Activated T-cell treated with anti-CD3 and anti-CD28 coated beads, Interleukin-2, amount 50 U/mL, for 4 hours (primary cell): Measurements from ENCODE around the gene BCL11B. TPM values are rescaled to one million over a fixed set of nuclear protein-coding genes. Genes with fewer than 3 reads are reported as not detected.

Experiments used
- ATAC-seq, 2 donors: fragments of 200-7000 bp; cut with Tn5 transposase; one replicate each; pipeline ENCODE4 v1.10.0; 2021
- DNase-seq: peaks from one replicate; pipeline ENCODE4 v3.0.0-alpha.2; 2020
- H3K27me3 Mint-ChIP-seq: one replicate; pipeline ENCODE4 v1.8.0; 2021; ENCODE audit warnings: low read depth, mixed read lengths
- H3K36me3 Mint-ChIP-seq: one replicate; pipeline ENCODE4 v1.8.0; 2022; ENCODE audit warnings: mixed read lengths; ENCODE audit not compliant: insufficient read depth
- H3K4me1 Mint-ChIP-seq: one replicate; pipeline ENCODE4 v1.8.0; 2021; ENCODE audit warnings: low read depth, mixed read lengths
- H3K4me3 Mint-ChIP-seq: one replicate; pipeline ENCODE4 v1.8.0; 2021; ENCODE audit warnings: mild to moderate bottlenecking, moderate library complexity, mixed read lengths
- H3K9me3 Mint-ChIP-seq: one replicate; pipeline ENCODE4 v1.8.0; 2021; ENCODE audit warnings: mixed read lengths
- total RNA-seq, 3 donors: library from RNA; stranded (reverse); gene quantifications; one replicate each; pipeline ENCODE4 v1.2.1, GENCODE V29; 2021

Gene BCL11B
- total RNA-seq, 3 donors from 2014 or later, result 54.6 to 64.6 (median 62.4) TPM

DNA sequence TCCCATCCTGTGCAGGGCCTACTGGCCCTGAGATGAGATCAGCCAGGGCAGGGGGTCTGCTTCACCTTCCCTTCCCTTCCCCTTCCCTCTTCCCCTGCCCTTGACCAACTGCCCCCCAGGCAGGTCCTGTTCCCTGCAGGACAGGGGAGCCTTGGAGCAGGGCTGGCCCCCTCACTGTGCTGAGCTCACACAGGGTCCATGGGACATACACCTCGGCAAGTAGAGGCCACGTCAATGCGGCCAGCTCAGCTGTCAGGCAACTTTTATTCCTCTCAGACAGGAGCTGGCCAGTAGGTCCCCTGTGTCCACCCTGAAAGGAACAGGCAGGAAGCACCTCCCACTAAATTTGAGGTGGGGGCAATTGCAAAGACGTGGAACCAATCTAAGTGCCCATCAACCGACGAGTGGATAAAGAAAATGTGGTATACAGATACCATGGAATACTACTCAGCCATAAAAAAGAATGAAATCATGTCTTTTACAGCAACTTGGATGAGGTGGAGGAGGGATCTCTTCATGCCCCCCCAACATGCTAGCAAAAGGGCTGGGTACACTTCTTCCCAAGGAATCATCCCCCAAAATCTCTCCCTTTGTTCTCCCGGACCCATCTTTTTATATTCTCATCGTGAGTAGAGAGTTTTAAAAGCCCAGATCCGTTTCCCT is 148.7 kb downstream of the BCL11B start:
- peaks cover 8% of the 10 kb centered on the region for H3K4me1 Mint-ChIP-seq
- H3K4me3 Mint-ChIP-seq, result no peak overlapping the region
- ATAC-seq (no peak), DNase-seq (no peak)
- no peaks in the 10 kb centered on the region for H3K36me3 Mint-ChIP-seq
- no peaks in the 10 kb centered on the region for H3K9me3 Mint-ChIP-seq
- H3K27me3 Mint-ChIP-seq, result peaks cover 3% of the 10 kb centered on the region

DNA sequence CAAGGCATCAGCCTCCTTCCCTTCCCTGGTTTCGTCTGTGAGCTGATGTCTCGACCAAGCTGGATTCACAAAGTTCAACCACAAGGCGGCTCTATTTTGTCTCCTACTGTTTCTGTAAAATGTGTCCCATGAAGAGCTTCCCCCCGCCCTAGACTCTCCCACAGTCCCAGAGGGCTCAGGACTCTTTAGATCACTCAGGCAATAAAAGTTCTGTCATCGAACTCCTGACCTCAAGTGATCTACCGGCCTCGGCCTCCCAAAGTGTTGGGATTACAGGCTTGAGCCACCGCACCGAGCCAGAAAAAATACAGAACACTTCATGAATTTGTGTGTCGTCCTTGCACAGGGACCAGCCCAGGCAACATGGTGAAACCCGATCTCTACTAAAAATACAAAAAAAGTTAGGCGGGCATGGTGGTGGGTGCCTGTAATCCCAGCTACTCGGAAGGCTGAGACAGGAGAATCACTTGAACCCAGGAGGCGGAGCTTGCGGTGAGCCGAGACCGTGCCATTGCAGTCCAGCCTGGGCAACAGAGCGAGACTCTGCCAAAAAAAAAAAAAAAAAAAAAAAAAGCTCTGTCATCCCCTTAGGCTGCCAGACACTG is 149.4 kb downstream of the BCL11B start:
- Mint-ChIP-seq H3K36me3 (no peaks in the 10 kb centered on the region), H3K4me1 (peaks cover 10% of the 10 kb centered on the region), H3K4me3 (no peak overlapping the region), H3K9me3 (no peaks in the 10 kb centered on the region), H3K27me3 (peaks cover 3% of the 10 kb centered on the region)
- ATAC-seq (no peak), DNase-seq (no peak)

- Mint-ChIP-seq H3K4me3 (no peak overlapping the region), H3K36me3 (no peaks in the 10 kb centered on the region), H3K27me3 (peaks cover 3% of the 10 kb centered on the region), H3K9me3 (no peaks in the 10 kb centered on the region), H3K4me1 (peaks cover 10% of the 10 kb centered on the region)
- DNase-seq (no peak), ATAC-seq (no peak)
Measured at GRCh38 chr14:99121319-99121875, 150.6 kb downstream of the BCL11B start.

- Mint-ChIP-seq H3K9me3 (no peaks in the 10 kb centered on the region), H3K27me3 (peaks cover 3% of the 10 kb centered on the region), H3K36me3 (no peaks in the 10 kb centered on the region), H3K4me3 (no peak overlapping the region), H3K4me1 (peaks cover 10% of the 10 kb centered on the region)
- ATAC-seq, result no peak
- DNase-seq, result no peak
Measured at GRCh38 chr14:99120526-99121318, 151.3 kb downstream of the BCL11B start.

DNA sequence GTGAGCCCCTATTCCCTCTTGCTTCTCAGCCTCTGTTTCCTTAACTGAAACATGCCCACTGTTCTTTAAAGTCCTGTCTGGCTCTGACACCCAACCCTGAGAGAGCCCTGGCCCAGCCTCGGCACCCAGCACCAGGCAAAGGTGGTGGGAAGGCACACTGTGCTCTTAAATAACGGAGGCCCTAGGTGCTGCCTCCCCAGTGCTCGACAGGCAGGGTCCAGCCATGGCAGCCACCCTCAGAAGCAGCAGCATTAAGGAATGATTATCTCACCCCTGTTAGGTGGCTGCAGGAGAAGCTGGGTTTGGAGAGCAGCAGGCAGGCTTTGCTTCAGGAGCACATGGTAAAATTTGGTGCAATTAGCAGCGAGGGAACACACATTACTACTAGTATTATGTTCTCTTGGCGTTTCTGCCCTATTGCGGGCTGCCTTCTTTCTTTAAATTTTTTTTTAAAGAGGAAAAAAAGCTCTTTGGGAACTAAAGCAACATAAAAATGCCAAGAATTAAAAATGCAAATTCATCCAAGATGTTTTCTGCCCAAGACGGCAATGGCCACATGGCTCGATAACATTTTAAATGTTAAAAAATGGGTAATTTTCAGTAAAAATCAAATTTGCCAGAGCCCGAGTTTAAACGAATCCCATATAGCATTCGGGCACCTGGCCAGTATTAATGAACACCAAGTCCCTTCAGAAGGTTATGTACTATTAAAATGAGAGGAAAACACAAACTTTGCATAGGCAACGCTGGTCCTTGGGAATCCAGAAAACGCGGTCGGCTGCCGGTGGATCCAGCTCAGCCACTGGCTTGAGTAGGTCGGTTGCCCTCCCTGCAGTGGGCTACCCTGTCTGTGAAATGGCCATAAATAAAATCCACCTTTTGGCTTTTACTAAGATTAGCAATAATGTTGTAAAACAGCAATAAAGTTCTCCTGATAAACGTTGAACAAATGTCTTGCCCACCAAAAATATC is 152.2 kb downstream of the BCL11B start:
- peaks cover 3% of the 10 kb centered on the region for H3K27me3 Mint-ChIP-seq
- peaks cover 7% of the 10 kb centered on the region for H3K4me1 Mint-ChIP-seq
- ATAC-seq (no peak), DNase-seq (no peak)
- H3K36me3 Mint-ChIP-seq, result no peaks in the 10 kb centered on the region
- no peak overlapping the region for H3K4me3 Mint-ChIP-seq
- no peaks in the 10 kb centered on the region for H3K9me3 Mint-ChIP-seq

Other genes starting within 250 kb of the BCL11B start
- gene SETD3, start 208.7 kb upstream of the BCL11B start, total RNA-seq, result 10 to 100 TPM; 51.8 to 58.1 (median 54.8) TPM
- 100 to 1,000 TPM in 2 of 3 donors, 10 to 100 TPM in 1; 95.9 to 107 (median 104) TPM for gene CCNK, start 209.2 kb upstream of the BCL11B start, total RNA-seq